ENCODE results near the gene CAVIN3.

- TF ChIP-seq USF2 (IDR thresholded peaks at IDR 0.05; ENCODE audit: borderline replicate concordance, low read depth, low read length) (no peak), ATF7 (IDR thresholded peaks at IDR 0.05; ENCODE audit: low read depth) (no peak), USF1 (IDR thresholded peaks at IDR 0.05; ENCODE audit: borderline replicate concordance, extremely low read length, insufficient read depth, low read depth, low read length) (no peak), ZSCAN29 (IDR thresholded peaks at IDR 0.05) (no peak), CREB1 (IDR thresholded peaks at IDR 0.05; ENCODE audit: low read depth) (no peak), RFX5 (IDR thresholded peaks at IDR 0.05; ENCODE audit: low read depth, low read length) (no peak), SRF (IDR thresholded peaks at IDR 0.05; ENCODE audit: low read depth in 2 of 2, low read length in 2 of 2) (no peak), YY1 (IDR thresholded peaks at IDR 0.05; ENCODE audit: low read depth, low read length) (no peak)
These were observed 42.0 kb upstream of the CAVIN3 start for GRCh38 chr11:6362185-6362872.
